Measurements from ENCODE around the gene IFNK.

Gene IFNK

GRCh38 chr9:27514551-27514950 is 9.5 kb upstream of the IFNK start:
- H3K36me3 ChIP-seq (ENCODE audit: control insufficient read depth, insufficient read depth, low read length), result no peaks in the 10 kb centered on the region
- no peak overlapping the region for H3K9ac ChIP-seq (ENCODE audit: low read depth, low read length)
- no peak overlapping the region for H3K4me3 ChIP-seq (ENCODE audit: low read depth, low read length)
- no peaks in the 10 kb centered on the region for H3K9me3 ChIP-seq (ENCODE audit: control insufficient read depth, insufficient read depth, low read length)
- H3K4me1 ChIP-seq (ENCODE audit: control insufficient read depth, insufficient read depth, low read length), result peaks cover 3% of the 10 kb centered on the region
- H3K27me3 ChIP-seq (ENCODE audit: control insufficient read depth, insufficient read depth, low read length), result no peaks in the 10 kb centered on the region

GRCh38 chr9:27518006-27518405 is 6.1 kb upstream of the IFNK start:
- Histone ChIP-seq H3K9me3 (ENCODE audit: control insufficient read depth, insufficient read depth, low read length) (no peaks in the 10 kb centered on the region), H3K9ac (ENCODE audit: low read depth, low read length) (no peak overlapping the region), H3K4me1 (ENCODE audit: control insufficient read depth, insufficient read depth, low read length) (peaks cover 3% of the 10 kb centered on the region), H3K27me3 (ENCODE audit: control insufficient read depth, insufficient read depth, low read length) (no peaks in the 10 kb centered on the region), H3K4me3 (ENCODE audit: low read depth, low read length) (no peak overlapping the region), H3K36me3 (ENCODE audit: control insufficient read depth, insufficient read depth, low read length) (no peaks in the 10 kb centered on the region)

- Histone ChIP-seq H3K36me3 (ENCODE audit: control insufficient read depth, insufficient read depth, low read length) (no peaks in the 10 kb centered on the region), H3K9ac (ENCODE audit: low read depth, low read length) (no peak overlapping the region), H3K27me3 (ENCODE audit: control insufficient read depth, insufficient read depth, low read length) (no peaks in the 10 kb centered on the region), H3K4me3 (ENCODE audit: low read depth, low read length) (no peak overlapping the region), H3K4me1 (ENCODE audit: control insufficient read depth, insufficient read depth, low read length) (peaks cover 3% of the 10 kb centered on the region), H3K9me3 (ENCODE audit: control insufficient read depth, insufficient read depth, low read length) (no peaks in the 10 kb centered on the region)
Measured at GRCh38 chr9:27518809-27519208, 5.3 kb upstream of the IFNK start.

GRCh38 chr9:27519466-27520465 is 4.3 kb upstream of the IFNK start:
- Histone ChIP-seq H3K4me1 (ENCODE audit: control insufficient read depth, insufficient read depth, low read length) (peaks cover 3% of the 10 kb centered on the region), H3K9me3 (ENCODE audit: control insufficient read depth, insufficient read depth, low read length) (no peaks in the 10 kb centered on the region), H3K36me3 (ENCODE audit: control insufficient read depth, insufficient read depth, low read length) (no peaks in the 10 kb centered on the region), H3K9ac (ENCODE audit: low read depth, low read length) (no peak overlapping the region), H3K4me3 (ENCODE audit: low read depth, low read length) (no peak overlapping the region), H3K27me3 (ENCODE audit: control insufficient read depth, insufficient read depth, low read length) (no peaks in the 10 kb centered on the region)

- H3K4me1 ChIP-seq (ENCODE audit: control insufficient read depth, insufficient read depth, low read length), result peaks cover 3% of the 10 kb centered on the region
- H3K36me3 ChIP-seq (ENCODE audit: control insufficient read depth, insufficient read depth, low read length), result no peaks in the 10 kb centered on the region
- no peak overlapping the region for H3K4me3 ChIP-seq (ENCODE audit: low read depth, low read length)
- no peaks in the 10 kb centered on the region for H3K9me3 ChIP-seq (ENCODE audit: control insufficient read depth, insufficient read depth, low read length)
- no peaks in the 10 kb centered on the region for H3K27me3 ChIP-seq (ENCODE audit: control insufficient read depth, insufficient read depth, low read length)
- H3K9ac ChIP-seq (ENCODE audit: low read depth, low read length), result no peak overlapping the region
Measured at GRCh38 chr9:27520986-27521385, 3.1 kb upstream of the IFNK start.

GRCh38 chr9:27523141-27523540 is 949 bp upstream of the IFNK start:
- Histone ChIP-seq H3K36me3 (ENCODE audit: control insufficient read depth, insufficient read depth, low read length) (no peaks in the 10 kb centered on the region), H3K27me3 (ENCODE audit: control insufficient read depth, insufficient read depth, low read length) (no peaks in the 10 kb centered on the region), H3K9ac (ENCODE audit: low read depth, low read length) (no peak overlapping the region), H3K4me1 (ENCODE audit: control insufficient read depth, insufficient read depth, low read length) (peaks cover 6% of the 10 kb centered on the region), H3K9me3 (ENCODE audit: control insufficient read depth, insufficient read depth, low read length) (no peaks in the 10 kb centered on the region), H3K4me3 (ENCODE audit: low read depth, low read length) (no peak overlapping the region)

GRCh38 chr9:27527702-27528075 is 3.6 kb downstream of the IFNK start:
- no peaks in the 10 kb centered on the region for H3K9me3 ChIP-seq (ENCODE audit: control insufficient read depth, insufficient read depth, low read length)
- H3K9ac ChIP-seq (ENCODE audit: low read depth, low read length), result peak overlapping the region; percentile 79
- H3K4me3 ChIP-seq (ENCODE audit: low read depth, low read length), result peak overlapping the region; percentile 63
- H3K27me3 ChIP-seq (ENCODE audit: control insufficient read depth, insufficient read depth, low read length), result no peaks in the 10 kb centered on the region
- peaks cover 9% of the 10 kb centered on the region for H3K4me1 ChIP-seq (ENCODE audit: control insufficient read depth, insufficient read depth, low read length)
- H3K36me3 ChIP-seq (ENCODE audit: control insufficient read depth, insufficient read depth, low read length), result no peaks in the 10 kb centered on the region

GRCh38 chr9:27528076-27528885 is 4.2 kb downstream of the IFNK start:
- peak overlapping the region; percentile 63 for H3K4me3 ChIP-seq (ENCODE audit: low read depth, low read length)
- H3K36me3 ChIP-seq (ENCODE audit: control insufficient read depth, insufficient read depth, low read length), result no peaks in the 10 kb centered on the region
- H3K9me3 ChIP-seq (ENCODE audit: control insufficient read depth, insufficient read depth, low read length), result no peaks in the 10 kb centered on the region
- H3K4me1 ChIP-seq (ENCODE audit: control insufficient read depth, insufficient read depth, low read length), result peaks cover 9% of the 10 kb centered on the region
- H3K27me3 ChIP-seq (ENCODE audit: control insufficient read depth, insufficient read depth, low read length), result no peaks in the 10 kb centered on the region
- H3K9ac ChIP-seq (ENCODE audit: low read depth, low read length), result peak overlapping the region; percentile 79

GRCh38 chr9:27528886-27529315 is 4.8 kb downstream of the IFNK start:
- Histone ChIP-seq H3K9ac (ENCODE audit: low read depth, low read length) (peak overlapping the region; percentile 14), H3K4me1 (ENCODE audit: control insufficient read depth, insufficient read depth, low read length) (peaks cover 9% of the 10 kb centered on the region), H3K4me3 (ENCODE audit: low read depth, low read length) (peak overlapping the region; percentile 63), H3K9me3 (ENCODE audit: control insufficient read depth, insufficient read depth, low read length) (no peaks in the 10 kb centered on the region), H3K36me3 (ENCODE audit: control insufficient read depth, insufficient read depth, low read length) (no peaks in the 10 kb centered on the region), H3K27me3 (ENCODE audit: control insufficient read depth, insufficient read depth, low read length) (no peaks in the 10 kb centered on the region)

- Histone ChIP-seq H3K4me1 (ENCODE audit: control insufficient read depth, insufficient read depth, low read length) (peaks cover 9% of the 10 kb centered on the region), H3K36me3 (ENCODE audit: control insufficient read depth, insufficient read depth, low read length) (no peaks in the 10 kb centered on the region), H3K4me3 (ENCODE audit: low read depth, low read length) (peak within 1 kb of the TSS; percentile 63), H3K9ac (ENCODE audit: low read depth, low read length) (peak within 1 kb of the TSS; percentile 57), H3K27me3 (ENCODE audit: control insufficient read depth, insufficient read depth, low read length) (no peaks in the 10 kb centered on the region), H3K9me3 (ENCODE audit: control insufficient read depth, insufficient read depth, low read length) (no peaks in the 10 kb centered on the region)
Measured at GRCh38 chr9:27529316-27530278, 5.5 kb downstream of the IFNK start, which contains the start of gene MOB3B. MOB3B (minus strand) TSS chr9:27529814; CDS start chr9:27455550, 74,264 bp downstream.

Data from iPS-15b (cell line).